ENCODE data around the gene OR52B6. TPM values are rescaled to one million over a fixed set of nuclear protein-coding genes. Genes with fewer than 3 reads are reported as not detected.

Gene OR52B6
- total RNA-seq, 3 donors from 2014 or later (not counting 1 experiment from before 2014, with no cell fraction given): not detected

DNA sequence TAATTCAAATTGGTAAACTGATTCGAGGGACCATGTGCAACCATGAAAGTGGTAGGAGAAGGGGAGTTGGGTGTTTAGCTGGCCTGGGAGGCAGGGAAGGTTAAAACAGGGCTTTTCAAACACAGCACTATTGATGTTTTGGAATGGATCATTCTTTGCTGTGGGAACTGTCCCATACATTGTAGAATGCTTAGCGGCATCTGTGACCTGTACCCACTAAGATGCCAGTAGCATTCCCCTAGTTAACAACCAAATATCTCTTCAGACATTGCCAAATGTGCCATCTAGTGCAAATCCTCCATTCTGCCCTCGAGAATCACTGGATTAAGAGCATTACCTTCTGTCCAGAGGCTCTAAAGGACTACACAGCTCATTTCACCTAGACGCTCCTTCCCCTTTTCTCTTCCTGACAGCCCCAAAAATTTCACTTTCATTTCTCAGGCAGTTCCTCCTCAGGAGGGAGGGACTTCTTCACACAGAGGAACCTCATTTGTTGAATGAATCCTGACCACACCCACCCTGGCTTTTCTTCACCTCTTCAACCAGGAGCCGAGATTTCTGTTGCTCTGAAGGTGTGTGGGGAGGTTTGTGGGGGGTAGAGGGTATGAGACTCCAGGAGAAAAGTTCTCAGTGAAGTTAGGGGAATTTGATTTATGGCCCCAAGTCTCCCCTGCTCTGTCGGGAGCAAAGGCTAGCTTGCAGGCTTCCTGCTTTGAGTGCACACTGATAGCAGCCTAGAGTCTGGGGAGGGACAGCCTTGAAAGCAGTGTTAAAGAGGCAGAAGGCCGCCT is 44.0 kb downstream of the OR52B6 start, which contains the start of gene TRIM34:
TSS of gene TRIM34 (plus strand) at position 513 of the 791 bp plus-strand sequence. CDS start 7,331 bp downstream, outside the sequence.
- Mint-ChIP-seq H3K4me1 (peaks cover 47 to 57% of the 10 kb centered on the region in 2 donors), H3K4me3 (peak within 1 kb of the TSS; percentile 90), H3K27me3 (ENCODE audit: low read depth in 2 of 2) (no peaks in the 10 kb centered on the region), H3K27ac (peak within 1 kb of the TSS; percentile 85 to 86), H3K36me3 (no peaks in the 10 kb centered on the region), H3K9me3 (no peaks in the 10 kb centered on the region)
- Histone ChIP-seq H3K9me3 (ENCODE audit: control insufficient read depth, insufficient read depth, low read length) (no peaks in the 10 kb centered on the region), H3K36me3 (ENCODE audit: control insufficient read depth, insufficient read depth, low read length) (no peaks in the 10 kb centered on the region), H3K4me1 (ENCODE audit: control insufficient read depth, insufficient read depth, low read length) (peaks cover 23% of the 10 kb centered on the region), H3K27ac (ENCODE audit: low read length) (peak within 1 kb of the TSS; percentile 75), H3K27me3 (ENCODE audit: control insufficient read depth, insufficient read depth, low read length) (no peaks in the 10 kb centered on the region), H3K4me3 (ENCODE audit: low read length) (peak within 1 kb of the TSS; percentile 55)
- peak; percentile 96 to 97 (median 97) for ATAC-seq
- intact Hi-C loops (cut with micrococcal nuclease): loop anchor here (1.0 kb wide), 1 partner anchor 61 kb away; the partner anchor contains the start of gene TRIM5
- DNase-seq: peak; percentile 38 to 85
- TF ChIP-seq, protein P1, sequence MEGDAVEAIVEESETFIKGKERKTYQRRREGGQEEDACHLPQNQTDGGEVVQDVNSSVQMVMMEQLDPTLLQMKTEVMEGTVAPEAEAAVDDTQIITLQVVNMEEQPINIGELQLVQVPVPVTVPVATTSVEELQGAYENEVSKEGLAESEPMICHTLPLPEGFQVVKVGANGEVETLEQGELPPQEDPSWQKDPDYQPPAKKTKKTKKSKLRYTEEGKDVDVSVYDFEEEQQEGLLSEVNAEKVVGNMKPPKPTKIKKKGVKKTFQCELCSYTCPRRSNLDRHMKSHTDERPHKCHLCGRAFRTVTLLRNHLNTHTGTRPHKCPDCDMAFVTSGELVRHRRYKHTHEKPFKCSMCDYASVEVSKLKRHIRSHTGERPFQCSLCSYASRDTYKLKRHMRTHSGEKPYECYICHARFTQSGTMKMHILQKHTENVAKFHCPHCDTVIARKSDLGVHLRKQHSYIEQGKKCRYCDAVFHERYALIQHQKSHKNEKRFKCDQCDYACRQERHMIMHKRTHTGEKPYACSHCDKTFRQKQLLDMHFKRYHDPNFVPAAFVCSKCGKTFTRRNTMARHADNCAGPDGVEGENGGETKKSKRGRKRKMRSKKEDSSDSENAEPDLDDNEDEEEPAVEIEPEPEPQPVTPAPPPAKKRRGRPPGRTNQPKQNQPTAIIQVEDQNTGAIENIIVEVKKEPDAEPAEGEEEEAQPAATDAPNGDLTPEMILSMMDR (IDR thresholded peaks at IDR 0.05): no peak
- WGBS (ENCODE audit: insufficient coverage): 21% methylated on average over 5 of the region's 7 CpGs

DNA sequence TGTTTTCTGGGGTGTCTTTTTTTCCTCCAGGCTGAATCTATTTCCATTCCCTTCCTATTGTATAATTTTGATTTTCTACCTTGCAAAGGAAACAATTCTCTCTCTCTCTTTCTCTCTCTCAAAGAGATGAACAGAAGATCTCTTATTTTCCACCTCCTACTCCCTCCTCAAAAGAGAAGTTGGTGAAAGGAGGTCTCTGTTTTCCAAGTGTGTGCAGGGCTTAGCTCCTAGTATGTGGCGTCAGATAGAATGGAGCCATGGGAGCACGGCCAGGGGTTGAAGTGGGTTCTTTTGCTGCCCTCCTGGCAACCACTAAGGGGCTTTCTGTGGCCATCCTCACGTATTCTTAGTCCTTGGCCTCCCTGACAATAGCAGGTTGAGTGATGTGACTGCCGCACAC is 44.6 kb downstream of the OR52B6 start:
- ATAC-seq: no peak
- no peaks in the 10 kb centered on the region for H3K9me3 Mint-ChIP-seq

DNA sequence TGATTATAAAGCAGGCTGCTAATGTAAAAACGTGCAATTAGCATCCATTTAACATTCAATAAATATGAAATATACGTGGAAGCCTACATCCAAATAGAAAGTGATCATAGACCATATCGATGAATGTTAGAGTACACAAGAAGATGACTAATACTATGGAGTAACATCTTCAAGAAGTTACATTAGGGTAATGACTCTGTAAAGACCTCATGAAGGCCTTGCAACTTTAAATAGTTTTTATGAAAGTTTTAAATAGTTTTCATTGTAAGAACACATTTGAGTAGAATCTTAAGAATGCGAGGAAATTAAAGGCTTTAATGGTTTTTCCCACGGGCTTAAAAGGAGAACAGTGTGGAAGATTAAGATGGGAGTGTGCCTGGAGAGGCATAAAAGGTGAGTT is 45.5 kb downstream of the OR52B6 start:
- Mint-ChIP-seq H3K4me1 (peaks cover 58 to 63% of the 10 kb centered on the region in 2 donors), H3K27me3 (ENCODE audit: low read depth in 2 of 2) (no peaks in the 10 kb centered on the region), H3K27ac (peak overlapping the region; percentile 85 to 86), H3K9me3 (no peaks in the 10 kb centered on the region), H3K36me3 (no peaks in the 10 kb centered on the region), H3K4me3 (peak overlapping the region; percentile 90)
- DNase-seq (no peak), ATAC-seq (no peak)
- H3K27me3 ChIP-seq (ENCODE audit: control insufficient read depth, insufficient read depth, low read length): no peaks in the 10 kb centered on the region
- intact Hi-C loops (cut with micrococcal nuclease): no loop called here
- TF ChIP-seq, protein P1 (IDR thresholded peaks at IDR 0.05): no peak
- 98% methylated on average over 3 of the region's 5 CpGs for WGBS (ENCODE audit: insufficient coverage)
- peaks cover 23% of the 10 kb centered on the region for H3K4me1 ChIP-seq (ENCODE audit: control insufficient read depth, insufficient read depth, low read length)
- H3K4me3 ChIP-seq (ENCODE audit: low read length): no peak overlapping the region
- H3K9me3 ChIP-seq (ENCODE audit: control insufficient read depth, insufficient read depth, low read length): no peaks in the 10 kb centered on the region
- H3K36me3 ChIP-seq (ENCODE audit: control insufficient read depth, insufficient read depth, low read length): no peaks in the 10 kb centered on the region
- H3K27ac ChIP-seq (ENCODE audit: low read length): no peak overlapping the region

More for the DNA sequence above, 44.6 kb downstream of the OR52B6 start:
- H3K4me1 ChIP-seq (ENCODE audit: control insufficient read depth, insufficient read depth, low read length): peaks cover 23% of the 10 kb centered on the region
- H3K27ac Mint-ChIP-seq: peak overlapping the region; percentile 85 to 86
- no peaks in the 10 kb centered on the region for H3K9me3 ChIP-seq (ENCODE audit: control insufficient read depth, insufficient read depth, low read length)
- H3K36me3 ChIP-seq (ENCODE audit: control insufficient read depth, insufficient read depth, low read length): no peaks in the 10 kb centered on the region
- H3K4me3 ChIP-seq (ENCODE audit: low read length): peak overlapping the region; percentile 55
- TF ChIP-seq, protein P1 (IDR thresholded peaks at IDR 0.05): no peak
- intact Hi-C loops (cut with micrococcal nuclease): loop anchor here (1.0 kb wide), 1 partner anchor 60 kb away; the partner anchor contains the start of gene TRIM5
- peak overlapping the region; percentile 75 for H3K27ac ChIP-seq (ENCODE audit: low read length)
- peaks cover 49 to 57% of the 10 kb centered on the region in 2 donors for H3K4me1 Mint-ChIP-seq
- DNase-seq: peak in 1 of 2 donors; percentile 18
- peak overlapping the region; percentile 90 for H3K4me3 Mint-ChIP-seq
- WGBS (ENCODE audit: insufficient coverage): 24% methylated on average over 4 of the region's 4 CpGs
- no peaks in the 10 kb centered on the region for H3K27me3 Mint-ChIP-seq (ENCODE audit: low read depth in 2 of 2)
- H3K27me3 ChIP-seq (ENCODE audit: control insufficient read depth, insufficient read depth, low read length): no peaks in the 10 kb centered on the region
- H3K36me3 Mint-ChIP-seq: no peaks in the 10 kb centered on the region
